K562 (cell line): ENCODE measurements around the gene ING5. TPM values are rescaled to one million over a fixed set of nuclear protein-coding genes. Genes with fewer than 3 reads are reported as not detected.

Experiments
- ATAC-seq: fragments of 200-7000 bp; cut with Tn5 transposase; 3 replicates; pipeline ENCODE4 v1.9.1; 2020; ENCODE audit warnings: moderate library complexity
- BruUV-seq: library from RNA; stranded (reverse); fragments of 400-500 nt; replicated peaks from 2 replicates; lab custom pipeline; 2021; lab: Mats Ljungman, UMichigan
- CTCF ChIA-PET: fragments of 300-600 bp; formaldehyde crosslinking; extraction: SDS; loops from one replicate; lab custom pipeline; 2021; ENCODE audit warnings: low intra/inter-chr PET ratio; lab: Yijun Ruan, JAX
- POLR2A ChIA-PET: fragments of 300-600, 350-650 bp; sonication (Branson Sonifier 250); formaldehyde crosslinking; extraction: SDS; loops from one replicate; lab custom pipeline; 2021; ENCODE audit warnings: antibody characterized with exemption, inconsistent platforms; lab: Yijun Ruan, JAX
- DNase-seq, 4 experiments: peaks; one replicate each; pipeline versions ENCODE4 v3.0.0 to v3.0.0-alpha.2; 2011 to 2018; ENCODE audit warnings: low spot score in 3 of 4, mixed read lengths in 3 of 4; ENCODE audit errors: extremely low read depth in 1 of 4
- FAIRE-seq: peaks from 2 replicates; lab custom pipeline; 2011; peaks lifted over from hg19 to GRCh38; lab: Jason Lieb, UNC
- H2AFZ ChIP-seq: 2 replicates; pipeline ENCODE4 v1.6.0; 2011; ENCODE audit warnings: low read depth, low read length, control low read depth, inconsistent platforms
- H3K27ac ChIP-seq: fragments of 200-600 bp; 3 replicates; pipeline ENCODE4 v1.8.0; 2011; ENCODE audit warnings: low read depth, mild to moderate bottlenecking, control low read depth, inconsistent platforms, low read length, moderate library complexity, mixed read lengths; ENCODE audit errors: extremely low read depth
- H3K27me3 ChIP-seq, 2 experiments: fragments of 300-600 bp in 1 of 2; 2 replicates in 1 of 2; 3 replicates in 1 of 2; pipeline versions ENCODE4 v1.6.0 to v1.8.0; 2011; ENCODE audit warnings: inconsistent platforms in 2 of 2, low read length in 2 of 2, mild to moderate bottlenecking in 1 of 2, mixed read lengths in 1 of 2, moderate library complexity in 1 of 2; ENCODE audit not compliant: control insufficient read depth in 2 of 2, insufficient read depth in 2 of 2
- H3K36me3 ChIP-seq: fragments of 300-600 bp; 3 replicates; pipeline ENCODE4 v1.8.0; 2011; ENCODE audit warnings: mild to moderate bottlenecking, low read length, inconsistent platforms; ENCODE audit not compliant: control insufficient read depth, insufficient read depth
- H3K4me1 ChIP-seq, 2 experiments: fragments of 200-600 bp in 1 of 2; replicated peaks in 1 of 2; 2 replicates in 1 of 2; 3 replicates in 1 of 2; pipeline versions ENCODE4 v1.5.1 to v1.8.0; 2011; ENCODE audit warnings: inconsistent platforms in 2 of 2, low read length in 2 of 2, mild to moderate bottlenecking in 1 of 2, mixed read lengths in 1 of 2, moderate library complexity in 1 of 2; ENCODE audit not compliant: control insufficient read depth in 2 of 2, insufficient read depth in 2 of 2
- H3K4me2 ChIP-seq: 2 replicates; pipeline ENCODE4 v1.6.1; 2011; ENCODE audit warnings: low read length, control low read depth, inconsistent platforms, mixed read lengths; ENCODE audit not compliant: insufficient read depth
- H3K4me3 ChIP-seq: fragments of 200-600 bp; sonication (generic), shearing (Covaris generic); 2 replicates; pipeline ENCODE4 v1.5.1; 2016; ENCODE audit warnings: control low read depth, inconsistent platforms
- H3K79me2 ChIP-seq: fragments of 200-600 bp; 3 replicates; pipeline ENCODE4 v1.8.0; 2011; ENCODE audit warnings: low read length, inconsistent platforms; ENCODE audit not compliant: control insufficient read depth, insufficient read depth
- H3K9ac ChIP-seq, 2 experiments: 2 replicates each; pipeline versions ENCODE4 v1.6.0 to v1.6.1; 2011; ENCODE audit warnings: low read depth in 2 of 2, low read length in 2 of 2, control low read depth in 1 of 2, inconsistent platforms in 1 of 2, mild to moderate bottlenecking in 1 of 2, mixed read lengths in 1 of 2; ENCODE audit not compliant: insufficient read depth in 1 of 2
- H3K9me1 ChIP-seq: one replicate; pipeline ENCODE4 v1.6.0; 2011; ENCODE audit warnings: inconsistent platforms, mild to moderate bottlenecking, low read length, moderate library complexity; ENCODE audit not compliant: control insufficient read depth, insufficient read depth
- H3K9me3 ChIP-seq: replicated peaks from 2 replicates; pipeline ENCODE4 v1.5.1; 2011; ENCODE audit warnings: low read depth, low read length, inconsistent platforms; ENCODE audit not compliant: control insufficient read depth, insufficient read depth
- H4K20me1 ChIP-seq: replicated peaks from 2 replicates; pipeline ENCODE4 v1.6.1; 2011; ENCODE audit warnings: low read length, inconsistent platforms, mixed read lengths; ENCODE audit not compliant: control insufficient read depth, insufficient read depth
- BHLHE40 ChIP-seq: IDR thresholded peaks from 2 replicates; pipeline ENCODE4 v1.6.1; 2011; ENCODE audit warnings: low read length, improper control_type of control experiment
- CREB3L1 ChIP-seq: fragments of 450-650 bp; IDR thresholded peaks from 2 replicates; pipeline ENCODE4 v1.6.1; 2014; ENCODE audit warnings: low read depth, mild to moderate bottlenecking, moderate library complexity, borderline replicate concordance
- SIN3B ChIP-seq: fragments of 450-650 bp; IDR thresholded peaks from 2 replicates; pipeline ENCODE4 v1.6.1; 2017; ENCODE audit warnings: low read depth, mild to moderate bottlenecking, moderate library complexity
- SP1 ChIP-seq: sonication (generic); formaldehyde crosslinking; IDR thresholded peaks from 2 replicates; pipeline ENCODE4 v1.8.1; 2022; ENCODE audit warnings: mild to moderate bottlenecking, missing genetic modification reagents
- TCF7L2 ChIP-seq: fragments of 150-350 bp; IDR thresholded peaks from 2 replicates; pipeline ENCODE4 v1.6.1; 2016; ENCODE audit warnings: low read depth, mild to moderate bottlenecking, low read length, moderate library complexity
- ZNF551 ChIP-seq: fragments of 250-450 bp; sonication (Bioruptor Pico); IDR thresholded peaks from 2 replicates; pipeline ENCODE4 v1.5.0; 2021; ENCODE audit warnings: mild to moderate bottlenecking, moderate library complexity
- ZNF764 ChIP-seq: fragments of 250-450 bp; sonication (Bioruptor Pico); IDR thresholded peaks from 2 replicates; pipeline ENCODE4 v1.4.0; 2020; ENCODE audit warnings: low read depth, mild to moderate bottlenecking, moderate library complexity
- WGBS: fragments of 100-300 bp; shearing (Covaris generic); methylation state at CpG from one replicate; pipeline ENCODE4 v1.1.6; 2016; ENCODE audit warnings: low coverage, mixed read lengths; ENCODE audit not compliant: insufficient coverage; ENCODE audit errors: missing lambda C conversion rate; 5-methylcytosine and 5-hydroxymethylcytosine counted together
- in situ Hi-C: fragments of 300-500 bp; cut with MboI; formaldehyde crosslinking; loops from 4 replicates; pipeline ENCODE4 v1.15.0; 2018; ENCODE audit warnings: inconsistent platforms, mixed read lengths
- intact Hi-C: fragments of 100-400 bp; cut with micrococcal nuclease; formaldehyde crosslinking; loops from 2 replicates; pipeline ENCODE4 v1.14.2; 2022
- polyA plus RNA-seq, 8 experiments: library from polyadenylated mRNA; depleted of rRNA in 4 of 8; stranded (reverse) in 5 of 8; unstranded in 3 of 8; fragments of >200 nt; fragmentation: Nextera tagmentation in 2 of 8; fragmentation: Illumina TruSeq in 1 of 8; extraction: Ambion mirVana in 2 of 8; extraction: Trizol in 1 of 8; gene quantifications; 2 replicates each; pipeline versions ENCODE4 v1.2.1 to v1.2.3, GENCODE V29; 2011 to 2014; ENCODE audit warnings: inconsistent platforms in 1 of 8, missing spikeins in 1 of 8
- total RNA-seq, 7 experiments: library from RNA; depleted of rRNA in 6 of 7; stranded (reverse); fragments of >200 nt in 6 of 7; fragmentation: Illumina TruSeq in 2 of 7; extraction: Trizol in 2 of 7; gene quantifications; 2 replicates each; pipeline versions ENCODE4 v1.2.1 to v1.2.3, GENCODE V29; 2011 to 2021; ENCODE audit warnings: low replicate concordance in 1 of 7
- TF ChIP-seq, protein P1 (sequence below): sonication (generic); formaldehyde crosslinking; IDR thresholded peaks from 2 replicates; pipeline ENCODE4 v1.8.1; 2023; ENCODE audit warnings: mild to moderate bottlenecking, missing genetic modification reagents
- TF ChIP-seq, protein P2 (sequence below): fragments of 450-650 bp; IDR thresholded peaks from 2 replicates; pipeline ENCODE4 v1.6.1; 2016
- TF ChIP-seq, protein P3 (sequence below): IDR thresholded peaks from 2 replicates; pipeline ENCODE4 v1.6.1; 2011; ENCODE audit not compliant: insufficient read length; ENCODE audit errors: extremely low read depth

The ING5 gene
- total and polyA plus RNA-seq, 9 of the 15 experiments (the other 6 are each of a cell fraction or from before 2014, with no cell fraction given): 10.4 to 53.3 (median 27.9) TPM

- peaks cover 39% of the 10 kb centered on the region for H3K79me2 ChIP-seq
- H3K36me3 ChIP-seq: peaks cover 39% of the 10 kb centered on the region
- ATAC-seq (no peak), FAIRE-seq (peak; percentile 49), DNase-seq (no peak)
- no TSS peak for BruUV-seq
- 91% methylated on average over 5 of the region's 10 CpGs for WGBS
- ChIA-PET CTCF (no interaction called here), POLR2A (interaction anchor here (2.1 kb wide), 1 partner anchor 12 kb away, joined by 16 read pairs; the partner anchor contains the start of gene ING5)
- no peak overlapping the region for H3K4me2 ChIP-seq
- H3K4me3 ChIP-seq: no peak overlapping the region
- H2AFZ ChIP-seq: no peak overlapping the region
- intact Hi-C loops: loop anchor here (5.0 kb wide), 1 partner anchor 43 kb away; the partner anchor contains the start of gene D2HGDH
- in situ Hi-C loops: no loop called here
- no peaks in the 10 kb centered on the region for H3K9me3 ChIP-seq
- H3K9ac ChIP-seq: no peak overlapping the region
- no peaks in the 10 kb centered on the region for H3K9me1 ChIP-seq
- TF ChIP-seq, protein P1, sequence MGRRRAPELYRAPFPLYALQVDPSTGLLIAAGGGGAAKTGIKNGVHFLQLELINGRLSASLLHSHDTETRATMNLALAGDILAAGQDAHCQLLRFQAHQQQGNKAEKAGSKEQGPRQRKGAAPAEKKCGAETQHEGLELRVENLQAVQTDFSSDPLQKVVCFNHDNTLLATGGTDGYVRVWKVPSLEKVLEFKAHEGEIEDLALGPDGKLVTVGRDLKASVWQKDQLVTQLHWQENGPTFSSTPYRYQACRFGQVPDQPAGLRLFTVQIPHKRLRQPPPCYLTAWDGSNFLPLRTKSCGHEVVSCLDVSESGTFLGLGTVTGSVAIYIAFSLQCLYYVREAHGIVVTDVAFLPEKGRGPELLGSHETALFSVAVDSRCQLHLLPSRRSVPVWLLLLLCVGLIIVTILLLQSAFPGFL: no peak
- no peak for TF ChIP-seq ZNF551 (CRISPR knock-in tag)
- TF ChIP-seq TCF7L2: no peak
- H3K4me1 ChIP-seq: peaks cover 4 to 11% of the 10 kb centered on the region in 2 experiments; a peak in 4 of 5 replicates
- H4K20me1 ChIP-seq: no peaks in the 10 kb centered on the region
- H3K27ac ChIP-seq: no peak overlapping the region
- no peaks in the 10 kb centered on the region for H3K27me3 ChIP-seq
These were observed 12.5 kb upstream of the ING5 start for GRCh38 chr2:241689306-241689705.

GRCh38 chr2:241690202-241690717, 11.6 kb upstream of the ING5 start:
- H3K27me3 ChIP-seq: no peaks in the 10 kb centered on the region
- no peak overlapping the region for H3K27ac ChIP-seq
- in situ Hi-C loops (no loop called here), intact Hi-C loops (no loop called here)
- WGBS: 78% methylated on average over 6 of the region's 6 CpGs
- H3K9me1 ChIP-seq: no peaks in the 10 kb centered on the region
- no peaks in the 10 kb centered on the region for H3K9me3 ChIP-seq
- ChIA-PET POLR2A (no interaction called here), CTCF (no interaction called here)
- no peaks in the 10 kb centered on the region for H4K20me1 ChIP-seq
- no peak overlapping the region for H3K4me2 ChIP-seq
- ATAC-seq: no peak
- H3K79me2 ChIP-seq: peaks cover 32% of the 10 kb centered on the region
- no peak for DNase-seq
- H3K4me1 ChIP-seq: peaks cover 4 to 8% of the 10 kb centered on the region in 2 experiments; a peak in 4 of 5 replicates
- H3K9ac ChIP-seq: peak overlapping the region in 1 of 2 experiments; percentile 72; a peak in 1 of 4 replicates
- no peak overlapping the region for H2AFZ ChIP-seq
- H3K4me3 ChIP-seq: no peak overlapping the region
- H3K36me3 ChIP-seq: peaks cover 30% of the 10 kb centered on the region; the same call in 2 of the 3 replicates
- FAIRE-seq: no peak
- no TSS peak for BruUV-seq
- TF ChIP-seq ZNF764 (CRISPR knock-in tag): no peak
- no peak for TF ChIP-seq CREB3L1
- TF ChIP-seq, protein P2, sequence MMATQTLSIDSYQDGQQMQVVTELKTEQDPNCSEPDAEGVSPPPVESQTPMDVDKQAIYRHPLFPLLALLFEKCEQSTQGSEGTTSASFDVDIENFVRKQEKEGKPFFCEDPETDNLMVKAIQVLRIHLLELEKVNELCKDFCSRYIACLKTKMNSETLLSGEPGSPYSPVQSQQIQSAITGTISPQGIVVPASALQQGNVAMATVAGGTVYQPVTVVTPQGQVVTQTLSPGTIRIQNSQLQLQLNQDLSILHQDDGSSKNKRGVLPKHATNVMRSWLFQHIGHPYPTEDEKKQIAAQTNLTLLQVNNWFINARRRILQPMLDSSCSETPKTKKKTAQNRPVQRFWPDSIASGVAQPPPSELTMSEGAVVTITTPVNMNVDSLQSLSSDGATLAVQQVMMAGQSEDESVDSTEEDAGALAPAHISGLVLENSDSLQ: no peak
- no peak for TF ChIP-seq SP1 (CRISPR knock-in tag)
- TF ChIP-seq BHLHE40: no peak
- TF ChIP-seq SIN3B: no peak
- TF ChIP-seq, protein P3, sequence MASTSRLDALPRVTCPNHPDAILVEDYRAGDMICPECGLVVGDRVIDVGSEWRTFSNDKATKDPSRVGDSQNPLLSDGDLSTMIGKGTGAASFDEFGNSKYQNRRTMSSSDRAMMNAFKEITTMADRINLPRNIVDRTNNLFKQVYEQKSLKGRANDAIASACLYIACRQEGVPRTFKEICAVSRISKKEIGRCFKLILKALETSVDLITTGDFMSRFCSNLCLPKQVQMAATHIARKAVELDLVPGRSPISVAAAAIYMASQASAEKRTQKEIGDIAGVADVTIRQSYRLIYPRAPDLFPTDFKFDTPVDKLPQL: no peak
